ENCODE results near the gene RCC1. TPM values are rescaled to one million over a fixed set of nuclear protein-coding genes. Genes with fewer than 3 reads are reported as not detected.

RCC1 gene
- total RNA-seq, 1 donor from 2014 or later = 34.8 TPM

Small RNAs within 50 kb of the gene (small RNA-seq; reads per million reads assigned to genes)
- gene RNU6ATAC27P = not detected
- gene SNORA16A = not detected
- gene SNORA44 = not detected
- not detected for gene SNORA61
- gene SNORA73A = not detected
- gene SNORA73B = 24.6 reads per million, percentile 97 among the genes with 10 or more reads in this experiment
- gene SNORD99 = 34,967 reads per million, percentile 100 among the genes with 10 or more reads in this experiment

Other genes starting within 250 kb of the RCC1 start
- gene SESN2, start 246.5 kb upstream of the RCC1 start, total RNA-seq (ENCODE audit: low replicate concordance) = 7.6 and 19.1 TPM in 2 replicates
- gene MED18, start 177.0 kb upstream of the RCC1 start, total RNA-seq (ENCODE audit: low replicate concordance) = 16.9 and 27.3 TPM in 2 replicates
- 22.3 and 34.0 TPM in 2 replicates for gene PHACTR4, start 136.3 kb upstream of the RCC1 start, total RNA-seq (ENCODE audit: low replicate concordance)
- 43.9 and 50.0 TPM in 2 replicates for gene TRNAU1AP, start 47.0 kb downstream of the RCC1 start, total RNA-seq (ENCODE audit: low replicate concordance)
- 2.2 and 4.2 TPM in 2 replicates for gene RAB42, start 86.2 kb downstream of the RCC1 start, total RNA-seq (ENCODE audit: low replicate concordance)
- gene TAF12, start 137.0 kb downstream of the RCC1 start, total RNA-seq (ENCODE audit: low replicate concordance) = 26.3 and 45.2 TPM in 2 replicates
- not detected in 2 replicates for gene RNU11, start 142.6 kb downstream of the RCC1 start, total RNA-seq (ENCODE audit: low replicate concordance)
- 12.1 and 16.1 TPM in 2 replicates for gene GMEB1, start 162.7 kb downstream of the RCC1 start, total RNA-seq (ENCODE audit: low replicate concordance)
- 107 and 120 TPM in 2 replicates for gene YTHDF2, start 230.9 kb downstream of the RCC1 start, total RNA-seq (ENCODE audit: low replicate concordance)